GM23248 (cell line): ENCODE results near the gene ASPRV1.

ENCODE experiments used
- EZH2 ChIP-seq: fragments of 200-600 bp; sonication (generic); IDR thresholded peaks from 2 replicates; pipeline ENCODE4 v1.6.1; 2018; ENCODE audit warnings: antibody characterized with exemption, mild to moderate bottlenecking; ENCODE audit not compliant: insufficient read depth, poor library complexity, severe bottlenecking
- EZH2phosphoT487 ChIP-seq: fragments of 200-600 bp; sonication (generic); IDR thresholded peaks from 2 replicates; pipeline ENCODE4 v1.6.1; 2018; ENCODE audit warnings: antibody characterized with exemption, moderate library complexity, mild to moderate bottlenecking, low read depth; ENCODE audit not compliant: insufficient read depth

DNA sequence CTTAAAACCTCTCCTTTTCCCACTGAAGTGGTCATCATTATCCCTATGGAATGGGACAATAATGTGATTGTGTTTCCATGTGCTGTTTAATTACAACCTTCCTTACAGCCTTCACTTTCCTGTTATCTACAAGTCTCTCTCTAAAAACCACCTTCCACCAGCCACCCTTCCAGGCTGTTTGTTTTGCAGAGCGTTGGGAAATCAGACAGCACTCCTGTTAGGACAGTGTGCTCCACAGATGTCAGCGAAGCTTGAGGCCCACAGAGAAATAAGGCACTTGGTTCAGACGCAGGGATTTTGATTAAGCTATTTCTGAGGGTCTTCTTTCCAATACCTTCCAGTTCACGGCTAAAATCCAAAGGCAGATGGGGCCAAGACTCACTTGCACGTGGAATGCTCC is 32.3 kb upstream of the ASPRV1 start:
- TF ChIP-seq EZH2, result no peak
- no peak for TF ChIP-seq EZH2phosphoT487
